K562 (cell line): ENCODE measurements around the gene LRRC3C. TPM values are rescaled to one million over a fixed set of nuclear protein-coding genes. Genes with fewer than 3 reads are reported as not detected.

Experiments used
- ATAC-seq: fragments of 200-7000 bp; cut with Tn5 transposase; 3 replicates; pipeline ENCODE4 v1.9.1; 2020; ENCODE audit warnings: moderate library complexity
- BruUV-seq: library from RNA; stranded (reverse); fragments of 400-500 nt; replicated peaks from 2 replicates; lab custom pipeline; 2021; lab: Mats Ljungman, UMichigan
- CTCF ChIA-PET: fragments of 300-600 bp; formaldehyde crosslinking; extraction: SDS; loops from one replicate; lab custom pipeline; 2021; ENCODE audit warnings: low intra/inter-chr PET ratio; lab: Yijun Ruan, JAX
- POLR2A ChIA-PET: fragments of 300-600, 350-650 bp; sonication (Branson Sonifier 250); formaldehyde crosslinking; extraction: SDS; loops from one replicate; lab custom pipeline; 2021; ENCODE audit warnings: antibody characterized with exemption, inconsistent platforms; lab: Yijun Ruan, JAX
- DNase-seq, 4 experiments: peaks; one replicate each; pipeline versions ENCODE4 v3.0.0 to v3.0.0-alpha.2; 2011 to 2018; ENCODE audit warnings: low spot score in 3 of 4, mixed read lengths in 3 of 4; ENCODE audit errors: extremely low read depth in 1 of 4
- FAIRE-seq: peaks from 2 replicates; lab custom pipeline; 2011; peaks lifted over from hg19 to GRCh38; lab: Jason Lieb, UNC
- H2AFZ ChIP-seq: 2 replicates; pipeline ENCODE4 v1.6.0; 2011; ENCODE audit warnings: low read depth, low read length, control low read depth, inconsistent platforms
- H3K27ac ChIP-seq: fragments of 200-600 bp; 3 replicates; pipeline ENCODE4 v1.8.0; 2011; ENCODE audit warnings: low read depth, mild to moderate bottlenecking, control low read depth, inconsistent platforms, low read length, moderate library complexity, mixed read lengths; ENCODE audit errors: extremely low read depth
- H3K27me3 ChIP-seq, 2 experiments: fragments of 300-600 bp in 1 of 2; 2 replicates in 1 of 2; 3 replicates in 1 of 2; pipeline versions ENCODE4 v1.6.0 to v1.8.0; 2011; ENCODE audit warnings: inconsistent platforms in 2 of 2, low read length in 2 of 2, mild to moderate bottlenecking in 1 of 2, mixed read lengths in 1 of 2, moderate library complexity in 1 of 2; ENCODE audit not compliant: control insufficient read depth in 2 of 2, insufficient read depth in 2 of 2
- H3K36me3 ChIP-seq: fragments of 300-600 bp; 3 replicates; pipeline ENCODE4 v1.8.0; 2011; ENCODE audit warnings: mild to moderate bottlenecking, low read length, inconsistent platforms; ENCODE audit not compliant: control insufficient read depth, insufficient read depth
- H3K4me1 ChIP-seq, 2 experiments: fragments of 200-600 bp in 1 of 2; replicated peaks in 1 of 2; 2 replicates in 1 of 2; 3 replicates in 1 of 2; pipeline versions ENCODE4 v1.5.1 to v1.8.0; 2011; ENCODE audit warnings: inconsistent platforms in 2 of 2, low read length in 2 of 2, mild to moderate bottlenecking in 1 of 2, mixed read lengths in 1 of 2, moderate library complexity in 1 of 2; ENCODE audit not compliant: control insufficient read depth in 2 of 2, insufficient read depth in 2 of 2
- H3K4me2 ChIP-seq: 2 replicates; pipeline ENCODE4 v1.6.1; 2011; ENCODE audit warnings: low read length, control low read depth, inconsistent platforms, mixed read lengths; ENCODE audit not compliant: insufficient read depth
- H3K4me3 ChIP-seq: fragments of 200-600 bp; sonication (generic), shearing (Covaris generic); 2 replicates; pipeline ENCODE4 v1.5.1; 2016; ENCODE audit warnings: control low read depth, inconsistent platforms
- H3K79me2 ChIP-seq: fragments of 200-600 bp; 3 replicates; pipeline ENCODE4 v1.8.0; 2011; ENCODE audit warnings: low read length, inconsistent platforms; ENCODE audit not compliant: control insufficient read depth, insufficient read depth
- H3K9ac ChIP-seq, 2 experiments: 2 replicates each; pipeline versions ENCODE4 v1.6.0 to v1.6.1; 2011; ENCODE audit warnings: low read depth in 2 of 2, low read length in 2 of 2, control low read depth in 1 of 2, inconsistent platforms in 1 of 2, mild to moderate bottlenecking in 1 of 2, mixed read lengths in 1 of 2; ENCODE audit not compliant: insufficient read depth in 1 of 2
- H3K9me1 ChIP-seq: one replicate; pipeline ENCODE4 v1.6.0; 2011; ENCODE audit warnings: inconsistent platforms, mild to moderate bottlenecking, low read length, moderate library complexity; ENCODE audit not compliant: control insufficient read depth, insufficient read depth
- H3K9me3 ChIP-seq: replicated peaks from 2 replicates; pipeline ENCODE4 v1.5.1; 2011; ENCODE audit warnings: low read depth, low read length, inconsistent platforms; ENCODE audit not compliant: control insufficient read depth, insufficient read depth
- H4K20me1 ChIP-seq: replicated peaks from 2 replicates; pipeline ENCODE4 v1.6.1; 2011; ENCODE audit warnings: low read length, inconsistent platforms, mixed read lengths; ENCODE audit not compliant: control insufficient read depth, insufficient read depth
- BRCA1 ChIP-seq, 2 experiments: fragments of 450-650 bp in 1 of 2; sonication (generic) in 1 of 2; formaldehyde crosslinking in 1 of 2; IDR thresholded peaks; 2 replicates each; pipeline versions ENCODE4 v1.5.0 to v1.6.1; 2017 to 2020; ENCODE audit warnings: mild to moderate bottlenecking in 1 of 2, missing genetic modification reagents in 1 of 2
- HDAC3 ChIP-seq: fragments of 450-650 bp; IDR thresholded peaks from 2 replicates; pipeline ENCODE4 v1.6.1; 2018; ENCODE audit warnings: borderline replicate concordance, mild to moderate bottlenecking, moderate library complexity; ENCODE audit not compliant: partially characterized antibody
- HNRNPUL1 ChIP-seq: fragments of 200-400 bp; formaldehyde crosslinking; IDR thresholded peaks from 2 replicates; pipeline ENCODE4 v1.6.1; 2017; ENCODE audit warnings: low read length
- MEF2D ChIP-seq: conservative IDR thresholded peaks from 2 replicates; pipeline ENCODE4 v1.6.1; 2016; ENCODE audit warnings: low read depth, missing genetic modification characterization, missing compliant biosample characterization
- NCOR1 ChIP-seq: fragments of 450-650 bp; IDR thresholded peaks from 2 replicates; pipeline ENCODE4 v1.6.1; 2016; ENCODE audit warnings: mild to moderate bottlenecking, moderate library complexity
- NONO ChIP-seq, 2 experiments: fragments of 200-400 bp in 1 of 2; fragments of 450-650 bp in 1 of 2; formaldehyde crosslinking in 1 of 2; IDR thresholded peaks; 2 replicates each; pipeline ENCODE4 v1.6.1; 2017; ENCODE audit warnings: low read depth in 2 of 2, mild to moderate bottlenecking in 2 of 2, moderate library complexity in 2 of 2, low read length in 1 of 2
- ZNF232 ChIP-seq: sonication (generic); formaldehyde crosslinking; IDR thresholded peaks from 2 replicates; pipeline ENCODE4 v1.8.0; 2022; ENCODE audit warnings: mild to moderate bottlenecking, missing genetic modification reagents
- WGBS: fragments of 100-300 bp; shearing (Covaris generic); methylation state at CpG from one replicate; pipeline ENCODE4 v1.1.6; 2016; ENCODE audit warnings: low coverage, mixed read lengths; ENCODE audit not compliant: insufficient coverage; ENCODE audit errors: missing lambda C conversion rate; 5-methylcytosine and 5-hydroxymethylcytosine counted together
- in situ Hi-C: fragments of 300-500 bp; cut with MboI; formaldehyde crosslinking; loops from 4 replicates; pipeline ENCODE4 v1.15.0; 2018; ENCODE audit warnings: inconsistent platforms, mixed read lengths
- intact Hi-C: fragments of 100-400 bp; cut with micrococcal nuclease; formaldehyde crosslinking; loops from 2 replicates; pipeline ENCODE4 v1.14.2; 2022
- polyA plus RNA-seq, 8 experiments: library from polyadenylated mRNA; depleted of rRNA in 4 of 8; stranded (reverse) in 5 of 8; unstranded in 3 of 8; fragments of >200 nt; fragmentation: Nextera tagmentation in 2 of 8; fragmentation: Illumina TruSeq in 1 of 8; extraction: Ambion mirVana in 2 of 8; extraction: Trizol in 1 of 8; gene quantifications; 2 replicates each; pipeline versions ENCODE4 v1.2.1 to v1.2.3, GENCODE V29; 2011 to 2014; ENCODE audit warnings: inconsistent platforms in 1 of 8, missing spikeins in 1 of 8
- total RNA-seq, 7 experiments: library from RNA; depleted of rRNA in 6 of 7; stranded (reverse); fragments of >200 nt in 6 of 7; fragmentation: Illumina TruSeq in 2 of 7; extraction: Trizol in 2 of 7; gene quantifications; 2 replicates each; pipeline versions ENCODE4 v1.2.1 to v1.2.3, GENCODE V29; 2011 to 2021; ENCODE audit warnings: low replicate concordance in 1 of 7
- TF ChIP-seq, protein P1 (sequence below): sonication (generic); formaldehyde crosslinking; IDR thresholded peaks from 2 replicates; pipeline ENCODE4 v1.8.0; 2022; ENCODE audit warnings: missing genetic modification reagents, mild to moderate bottlenecking, borderline replicate concordance
- TF ChIP-seq, protein P2 (sequence below): fragments of 250-450 bp; sonication (Bioruptor Pico); IDR thresholded peaks from 2 replicates; pipeline ENCODE4 v1.9.0; 2021; ENCODE audit warnings: mild to moderate bottlenecking, inconsistent platforms
- TF ChIP-seq, protein P3 (sequence below): fragments of 450-650 bp; IDR thresholded peaks from 2 replicates; pipeline ENCODE4 v1.6.1; 2018; ENCODE audit warnings: mild to moderate bottlenecking, low read depth; ENCODE audit not compliant: partially characterized antibody
- TF ChIP-seq, protein P4 (sequence below), 2 experiments: fragments of 200-800 bp in 1 of 2; sonication (Bioruptor generic) in 1 of 2; sonication (generic) in 1 of 2; formaldehyde crosslinking in 1 of 2; IDR thresholded peaks in 1 of 2; conservative IDR thresholded peaks in 1 of 2; 2 replicates each; pipeline versions ENCODE4 v1.5.0 to v1.6.1; 2016 to 2020; ENCODE audit warnings: missing compliant biosample characterization in 1 of 2, missing genetic modification characterization in 1 of 2, missing genetic modification reagents in 1 of 2
- TF ChIP-seq, protein P5 (sequence below), 2 experiments: fragments of 250-450 bp in 1 of 2; fragments of 450-650 bp in 1 of 2; sonication (Bioruptor Pico) in 1 of 2; IDR thresholded peaks; 2 replicates each; pipeline versions ENCODE4 v1.6.1 to v1.8.0; 2016 to 2021; ENCODE audit warnings: mild to moderate bottlenecking in 2 of 2, moderate library complexity in 2 of 2, missing compliant biosample characterization in 1 of 2, missing genetic modification characterization in 1 of 2

LRRC3C gene
- total and polyA plus RNA-seq, 9 of the 15 experiments (the other 6 are each of a cell fraction or from before 2014, with no cell fraction given) = not detected

DNA sequence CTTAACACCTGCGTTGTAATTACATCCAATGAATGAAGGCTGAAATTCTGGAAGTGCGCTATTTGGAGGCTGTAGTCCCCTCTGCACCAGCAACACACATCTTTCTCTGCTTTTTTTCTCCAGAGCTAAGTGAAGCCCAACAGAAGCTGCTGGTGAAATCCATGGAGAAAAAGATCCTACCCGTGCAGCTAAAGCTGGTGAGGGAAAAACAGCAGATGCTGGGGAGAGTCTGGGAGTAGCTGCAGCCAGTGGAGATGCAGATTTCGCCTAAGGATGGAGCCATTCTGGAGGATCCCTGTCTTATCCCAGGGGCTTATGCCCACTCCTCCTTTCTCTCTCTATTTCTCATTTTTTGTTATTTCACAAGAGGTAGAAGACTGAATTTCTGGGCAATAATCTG, 48.3 kb downstream of the LRRC3C start:
- H3K9ac ChIP-seq = no peak overlapping the region
- ATAC-seq (no peak), DNase-seq (no peak), FAIRE-seq (no peak)
- no TSS peak for BruUV-seq
- intact Hi-C loops = no loop called here
- 37% methylated on average over 4 of the region's 4 CpGs for WGBS
- in situ Hi-C loops = no loop called here
- H3K9me1 ChIP-seq = no peaks in the 10 kb centered on the region
- ChIA-PET POLR2A (interaction anchor here (0.8 to 2.7 kb wide), 4 partner anchors 9 to 18 kb away, joined by 3 to 10 read pairs (median 6); no protein-coding TSS in a partner anchor), CTCF (interaction anchor here (0.7 kb wide), 1 partner anchor 245 kb away, joined by 5 read pairs; no protein-coding TSS in a partner anchor)
- no peak overlapping the region for H3K4me3 ChIP-seq
- H3K79me2 ChIP-seq = peaks cover 2% of the 10 kb centered on the region
- H3K36me3 ChIP-seq = no peaks in the 10 kb centered on the region; the same call in 2 of the 3 replicates
- H3K27ac ChIP-seq = no peak overlapping the region
- no peak overlapping the region for H3K4me2 ChIP-seq
- H3K27me3 ChIP-seq = no peaks in the 10 kb centered on the region
- H3K9me3 ChIP-seq = no peaks in the 10 kb centered on the region
- peaks cover 10 to 27% of the 10 kb centered on the region in 2 experiments for H3K4me1 ChIP-seq
- 0 out of 2 replicates have a peak, but pooled peaks cover under 1% of the 10 kb centered on the region for H4K20me1 ChIP-seq
- H2AFZ ChIP-seq = no peak overlapping the region
- TF ChIP-seq, protein P1, sequence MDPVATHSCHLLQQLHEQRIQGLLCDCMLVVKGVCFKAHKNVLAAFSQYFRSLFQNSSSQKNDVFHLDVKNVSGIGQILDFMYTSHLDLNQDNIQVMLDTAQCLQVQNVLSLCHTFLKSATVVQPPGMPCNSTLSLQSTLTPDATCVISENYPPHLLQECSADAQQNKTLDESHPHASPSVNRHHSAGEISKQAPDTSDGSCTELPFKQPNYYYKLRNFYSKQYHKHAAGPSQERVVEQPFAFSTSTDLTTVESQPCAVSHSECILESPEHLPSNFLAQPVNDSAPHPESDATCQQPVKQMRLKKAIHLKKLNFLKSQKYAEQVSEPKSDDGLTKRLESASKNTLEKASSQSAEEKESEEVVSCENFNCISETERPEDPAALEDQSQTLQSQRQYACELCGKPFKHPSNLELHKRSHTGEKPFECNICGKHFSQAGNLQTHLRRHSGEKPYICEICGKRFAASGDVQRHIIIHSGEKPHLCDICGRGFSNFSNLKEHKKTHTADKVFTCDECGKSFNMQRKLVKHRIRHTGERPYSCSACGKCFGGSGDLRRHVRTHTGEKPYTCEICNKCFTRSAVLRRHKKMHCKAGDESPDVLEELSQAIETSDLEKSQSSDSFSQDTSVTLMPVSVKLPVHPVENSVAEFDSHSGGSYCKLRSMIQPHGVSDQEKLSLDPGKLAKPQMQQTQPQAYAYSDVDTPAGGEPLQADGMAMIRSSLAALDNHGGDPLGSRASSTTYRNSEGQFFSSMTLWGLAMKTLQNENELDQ (CRISPR knock-in tag) = no peak
- TF ChIP-seq, protein P2, sequence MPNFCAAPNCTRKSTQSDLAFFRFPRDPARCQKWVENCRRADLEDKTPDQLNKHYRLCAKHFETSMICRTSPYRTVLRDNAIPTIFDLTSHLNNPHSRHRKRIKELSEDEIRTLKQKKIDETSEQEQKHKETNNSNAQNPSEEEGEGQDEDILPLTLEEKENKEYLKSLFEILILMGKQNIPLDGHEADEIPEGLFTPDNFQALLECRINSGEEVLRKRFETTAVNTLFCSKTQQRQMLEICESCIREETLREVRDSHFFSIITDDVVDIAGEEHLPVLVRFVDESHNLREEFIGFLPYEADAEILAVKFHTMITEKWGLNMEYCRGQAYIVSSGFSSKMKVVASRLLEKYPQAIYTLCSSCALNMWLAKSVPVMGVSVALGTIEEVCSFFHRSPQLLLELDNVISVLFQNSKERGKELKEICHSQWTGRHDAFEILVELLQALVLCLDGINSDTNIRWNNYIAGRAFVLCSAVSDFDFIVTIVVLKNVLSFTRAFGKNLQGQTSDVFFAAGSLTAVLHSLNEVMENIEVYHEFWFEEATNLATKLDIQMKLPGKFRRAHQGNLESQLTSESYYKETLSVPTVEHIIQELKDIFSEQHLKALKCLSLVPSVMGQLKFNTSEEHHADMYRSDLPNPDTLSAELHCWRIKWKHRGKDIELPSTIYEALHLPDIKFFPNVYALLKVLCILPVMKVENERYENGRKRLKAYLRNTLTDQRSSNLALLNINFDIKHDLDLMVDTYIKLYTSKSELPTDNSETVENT (CRISPR knock-in tag) = no peak
- TF ChIP-seq, protein P3, sequence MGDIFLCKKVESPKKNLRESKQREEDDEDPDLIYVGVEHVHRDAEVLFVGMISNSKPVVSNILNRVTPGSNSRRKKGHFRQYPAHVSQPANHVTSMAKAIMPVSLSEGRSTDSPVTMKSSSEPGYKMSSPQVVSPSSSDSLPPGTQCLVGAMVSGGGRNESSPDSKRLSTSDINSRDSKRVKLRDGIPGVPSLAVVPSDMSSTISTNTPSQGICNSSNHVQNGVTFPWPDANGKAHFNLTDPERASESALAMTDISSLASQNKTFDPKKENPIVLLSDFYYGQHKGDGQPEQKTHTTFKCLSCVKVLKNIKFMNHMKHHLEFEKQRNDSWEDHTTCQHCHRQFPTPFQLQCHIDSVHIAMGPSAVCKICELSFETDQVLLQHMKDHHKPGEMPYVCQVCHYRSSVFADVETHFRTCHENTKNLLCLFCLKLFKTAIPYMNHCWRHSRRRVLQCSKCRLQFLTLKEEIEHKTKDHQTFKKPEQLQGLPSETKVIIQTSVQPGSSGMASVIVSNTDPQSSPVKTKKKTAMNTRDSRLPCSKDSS = no peak
- TF ChIP-seq HDAC3 (no peak), HNRNPUL1 (no peak), BRCA1 (IDR thresholded peaks at IDR 0.05) (no peak), BRCA1 (CRISPR knock-in tag; IDR thresholded peaks at IDR 0.05) (no peak), ZNF232 (CRISPR knock-in tag) (no peak), NCOR1 (no peak), NONO (IDR thresholded peaks at IDR 0.05; ENCODE audit: low read depth in 2 of 2, low read length in 1 of 2) (no peak), MEF2D (tag) (no peak)
- TF ChIP-seq, protein P4, sequence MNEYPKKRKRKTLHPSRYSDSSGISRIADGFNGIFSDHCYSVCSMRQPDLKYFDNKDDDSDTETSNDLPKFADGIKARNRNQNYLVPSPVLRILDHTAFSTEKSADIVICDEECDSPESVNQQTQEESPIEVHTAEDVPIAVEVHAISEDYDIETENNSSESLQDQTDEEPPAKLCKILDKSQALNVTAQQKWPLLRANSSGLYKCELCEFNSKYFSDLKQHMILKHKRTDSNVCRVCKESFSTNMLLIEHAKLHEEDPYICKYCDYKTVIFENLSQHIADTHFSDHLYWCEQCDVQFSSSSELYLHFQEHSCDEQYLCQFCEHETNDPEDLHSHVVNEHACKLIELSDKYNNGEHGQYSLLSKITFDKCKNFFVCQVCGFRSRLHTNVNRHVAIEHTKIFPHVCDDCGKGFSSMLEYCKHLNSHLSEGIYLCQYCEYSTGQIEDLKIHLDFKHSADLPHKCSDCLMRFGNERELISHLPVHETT (CRISPR knock-in tag; conservative IDR thresholded peaks at IDR 0.05 in 1 of 2, IDR thresholded peaks at IDR 0.05 in 1 of 2) = no peak
- TF ChIP-seq, protein P5, sequence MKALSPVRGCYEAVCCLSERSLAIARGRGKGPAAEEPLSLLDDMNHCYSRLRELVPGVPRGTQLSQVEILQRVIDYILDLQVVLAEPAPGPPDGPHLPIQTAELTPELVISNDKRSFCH (CRISPR knock-in tag; IDR thresholded peaks at IDR 0.05) = no peak
- TF ChIP-seq, protein P5 (tag; IDR thresholded peaks at IDR 0.05) = no peak
